Measurements from ENCODE around the gene COL12A1.
"Not testable (repeated sequence)": the region's sequence is repeated elsewhere in the genome, so short reads cannot be mapped to it uniquely, and the experiment has no call there.

GRCh38 chr6:75186581-75186980 lies 19.3 kb downstream of the COL12A1 start:
- TF ChIP-seq, protein P1, sequence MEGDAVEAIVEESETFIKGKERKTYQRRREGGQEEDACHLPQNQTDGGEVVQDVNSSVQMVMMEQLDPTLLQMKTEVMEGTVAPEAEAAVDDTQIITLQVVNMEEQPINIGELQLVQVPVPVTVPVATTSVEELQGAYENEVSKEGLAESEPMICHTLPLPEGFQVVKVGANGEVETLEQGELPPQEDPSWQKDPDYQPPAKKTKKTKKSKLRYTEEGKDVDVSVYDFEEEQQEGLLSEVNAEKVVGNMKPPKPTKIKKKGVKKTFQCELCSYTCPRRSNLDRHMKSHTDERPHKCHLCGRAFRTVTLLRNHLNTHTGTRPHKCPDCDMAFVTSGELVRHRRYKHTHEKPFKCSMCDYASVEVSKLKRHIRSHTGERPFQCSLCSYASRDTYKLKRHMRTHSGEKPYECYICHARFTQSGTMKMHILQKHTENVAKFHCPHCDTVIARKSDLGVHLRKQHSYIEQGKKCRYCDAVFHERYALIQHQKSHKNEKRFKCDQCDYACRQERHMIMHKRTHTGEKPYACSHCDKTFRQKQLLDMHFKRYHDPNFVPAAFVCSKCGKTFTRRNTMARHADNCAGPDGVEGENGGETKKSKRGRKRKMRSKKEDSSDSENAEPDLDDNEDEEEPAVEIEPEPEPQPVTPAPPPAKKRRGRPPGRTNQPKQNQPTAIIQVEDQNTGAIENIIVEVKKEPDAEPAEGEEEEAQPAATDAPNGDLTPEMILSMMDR (IDR thresholded peaks at IDR 0.05), result not testable (repeated sequence)
- not testable (repeated sequence) for TF ChIP-seq POLR2A (IDR thresholded peaks at IDR 0.05)

Data from transverse colon (tissue), 3 donors.